Measurements from ENCODE around the gene CRYL1.

Gene CRYL1

DNA sequence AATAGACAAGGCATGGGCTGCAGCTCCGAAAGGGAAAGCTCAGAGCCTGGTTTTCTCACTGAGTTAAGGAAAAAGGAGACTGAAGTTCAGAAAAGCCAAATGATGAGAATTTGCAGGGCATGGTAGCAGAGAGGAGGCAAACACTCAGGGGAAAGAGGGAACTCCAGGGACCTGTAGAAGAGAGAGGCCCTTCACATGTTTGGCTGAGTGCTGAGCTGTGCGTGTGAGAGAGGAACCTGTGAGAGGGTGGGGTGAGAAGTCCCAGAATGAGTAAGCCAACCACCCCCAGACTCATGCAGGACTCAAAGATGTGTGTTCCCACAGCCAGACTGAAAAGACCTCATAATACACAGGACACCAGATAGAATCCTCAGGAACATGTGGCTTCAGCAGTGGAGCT is 2.8 kb upstream of the CRYL1 start:
- no peak for DNase-seq (ENCODE audit: low read depth)

DNA sequence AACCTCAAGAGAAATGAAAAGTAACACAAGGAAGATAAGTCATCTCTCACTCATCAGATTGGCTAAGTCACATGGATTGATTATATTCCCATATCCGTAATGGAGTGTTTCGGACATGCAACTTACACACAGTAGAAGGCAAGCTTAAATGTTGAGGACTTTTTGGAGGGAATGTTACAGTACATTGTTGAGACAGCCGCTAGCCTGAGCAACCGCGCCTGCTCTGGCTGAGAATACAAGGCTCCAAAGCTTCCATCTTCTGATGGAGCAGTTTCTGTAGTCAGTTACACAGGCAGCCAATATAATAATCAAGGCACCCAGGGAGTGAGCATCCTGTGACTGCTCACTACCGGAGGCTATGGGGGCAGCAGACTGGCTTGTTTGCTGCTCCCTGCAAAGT is 1.0 kb upstream of the CRYL1 start:
- DNase-seq (ENCODE audit: low read depth), result no peak

DNA sequence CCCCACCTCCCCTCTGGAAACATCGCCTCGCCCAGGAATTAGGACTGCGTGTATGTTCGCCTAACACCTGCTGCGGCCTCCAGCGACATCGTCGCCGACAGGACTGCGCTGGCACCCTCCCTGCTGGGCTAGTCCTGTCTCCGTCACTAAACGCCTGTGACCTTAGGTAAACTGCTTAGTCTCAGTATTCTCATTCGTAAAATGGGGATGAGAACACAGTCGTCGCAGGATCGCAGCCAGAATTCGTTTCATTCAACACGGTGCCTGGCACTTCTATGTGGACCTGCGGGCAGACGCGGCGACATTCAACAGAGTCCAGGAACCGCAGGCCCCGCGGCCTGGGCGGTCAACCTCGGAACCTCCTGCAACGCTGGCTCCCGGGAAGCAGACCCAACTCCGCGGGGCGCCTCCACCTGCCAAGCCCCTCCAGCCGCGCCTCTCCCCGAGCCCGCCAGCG is 485 bp downstream of the CRYL1 start:
- DNase-seq (ENCODE audit: low read depth), result no peak

DNA sequence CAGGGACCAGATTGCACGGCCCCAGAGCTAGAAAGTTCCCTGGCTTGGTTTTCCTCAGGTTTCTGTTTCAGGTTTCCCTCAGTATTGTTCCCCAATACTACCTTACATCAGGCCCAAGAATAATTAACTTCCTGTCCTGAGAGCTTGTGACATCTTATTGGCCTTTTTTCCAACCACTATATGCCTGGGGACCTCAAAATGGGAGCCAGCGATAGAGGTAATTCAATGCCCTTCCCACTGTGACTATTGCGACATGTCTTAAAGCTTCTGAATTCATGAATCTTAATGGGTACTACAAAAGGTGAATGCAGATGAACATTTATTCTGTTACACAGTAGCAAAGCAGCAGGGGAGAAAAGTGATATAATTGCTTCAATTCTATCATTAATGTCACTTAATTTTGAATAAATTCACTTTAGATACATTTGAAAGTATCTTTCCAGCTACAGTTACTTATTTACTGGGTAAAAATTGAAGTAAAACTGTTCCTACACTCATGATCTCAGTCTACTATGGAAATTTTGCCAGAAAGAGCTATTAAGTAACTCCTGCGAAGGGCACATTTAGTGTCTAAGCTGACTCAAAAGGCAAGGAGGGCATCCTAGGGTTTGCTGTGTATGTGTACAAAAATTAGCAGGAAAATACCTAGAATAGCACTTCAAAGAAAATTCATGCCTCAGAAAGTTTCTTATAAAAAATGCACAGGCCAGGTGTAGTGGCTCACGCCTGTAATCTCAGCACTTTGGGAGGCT is 4.1 kb downstream of the CRYL1 start:
- DNase-seq (ENCODE audit: low read depth), result no peak

DNA sequence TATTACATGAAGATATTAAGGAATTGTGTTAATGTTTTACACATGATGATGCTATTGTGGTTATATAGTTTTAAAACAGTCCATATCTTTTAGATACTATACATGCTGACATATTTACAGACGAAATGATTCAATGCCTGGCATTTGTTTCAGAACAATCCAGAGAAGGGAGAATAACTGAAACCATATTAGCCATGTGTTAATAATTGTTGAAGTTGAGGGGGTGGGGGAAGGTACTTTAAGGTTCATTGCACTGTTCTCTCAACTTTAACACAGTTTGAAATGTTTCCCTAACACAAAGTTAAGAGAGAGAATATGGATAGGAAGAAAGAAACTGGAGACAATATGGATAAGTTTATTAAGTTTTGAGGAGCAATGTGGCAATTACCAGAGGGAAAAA is 5.8 kb downstream of the CRYL1 start:
- no peak for DNase-seq (ENCODE audit: low read depth)

DNA sequence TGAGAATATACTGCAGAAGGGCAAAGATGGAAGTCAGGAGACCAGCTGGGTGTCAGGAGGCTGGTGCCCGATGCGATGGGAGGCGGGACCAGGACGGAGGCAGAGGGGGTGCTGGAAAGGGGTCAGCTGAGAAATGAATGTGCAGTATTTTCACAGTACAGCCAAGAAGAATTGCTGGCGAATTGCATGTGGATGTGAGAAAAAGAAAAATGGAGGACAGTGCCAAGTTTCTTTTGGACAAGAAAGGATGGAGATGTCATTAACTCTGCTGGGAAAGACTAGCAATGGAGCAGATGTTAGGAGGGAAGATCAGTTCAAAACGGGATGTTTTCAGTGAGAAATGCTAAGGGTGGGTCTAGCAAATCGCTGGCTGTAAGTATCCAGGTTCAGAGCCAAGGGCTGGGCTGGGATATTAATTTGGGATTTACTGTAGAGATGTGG is 7.0 kb downstream of the CRYL1 start:
- DNase-seq (ENCODE audit: low read depth), result no peak

DNA sequence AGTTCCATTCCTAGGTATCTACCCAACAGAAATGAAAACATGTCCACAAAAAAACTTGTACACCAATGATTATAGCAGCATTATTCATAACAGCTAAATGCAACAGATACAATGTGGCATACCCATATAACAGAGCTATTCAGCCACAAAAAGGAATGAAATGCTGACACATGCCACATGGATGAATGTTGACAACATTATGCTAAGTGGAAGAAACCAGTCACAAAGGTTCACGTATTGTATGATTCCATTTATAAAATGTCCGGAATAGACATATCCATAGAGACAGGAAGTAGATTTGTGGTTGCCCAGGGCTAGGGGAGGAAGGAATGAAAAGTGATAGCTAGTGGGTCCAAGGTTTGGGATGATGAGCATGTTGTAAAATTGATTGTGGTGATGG is 10.8 kb downstream of the CRYL1 start:
- DNase-seq (ENCODE audit: low read depth), result no peak

DNA sequence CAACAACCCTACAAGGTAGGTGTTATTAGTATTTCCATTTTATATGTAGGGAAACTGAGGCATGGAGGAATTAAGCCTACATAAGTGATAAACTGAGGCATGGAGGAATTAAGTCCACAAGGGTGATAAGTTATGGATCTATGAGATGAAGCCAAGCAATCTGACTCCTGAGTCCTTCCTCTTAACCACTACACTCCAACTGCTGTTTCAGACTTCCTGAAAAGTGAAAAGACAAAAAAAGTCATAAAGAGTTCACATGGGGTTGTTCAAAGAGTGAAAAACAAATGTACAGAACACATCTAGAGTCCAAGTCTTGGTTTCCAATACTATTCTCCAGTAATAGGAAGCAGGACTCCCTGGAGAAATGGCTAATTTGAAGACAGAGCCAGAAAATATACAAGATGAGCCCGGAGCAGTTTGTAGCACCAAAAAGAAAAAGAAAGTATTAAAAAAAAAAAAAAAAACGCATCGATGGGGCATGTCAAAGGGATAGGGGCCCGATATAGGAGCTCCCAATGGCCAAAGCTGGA is 12.1 kb downstream of the CRYL1 start:
- DNase-seq (ENCODE audit: low read depth), result no peak

DNA sequence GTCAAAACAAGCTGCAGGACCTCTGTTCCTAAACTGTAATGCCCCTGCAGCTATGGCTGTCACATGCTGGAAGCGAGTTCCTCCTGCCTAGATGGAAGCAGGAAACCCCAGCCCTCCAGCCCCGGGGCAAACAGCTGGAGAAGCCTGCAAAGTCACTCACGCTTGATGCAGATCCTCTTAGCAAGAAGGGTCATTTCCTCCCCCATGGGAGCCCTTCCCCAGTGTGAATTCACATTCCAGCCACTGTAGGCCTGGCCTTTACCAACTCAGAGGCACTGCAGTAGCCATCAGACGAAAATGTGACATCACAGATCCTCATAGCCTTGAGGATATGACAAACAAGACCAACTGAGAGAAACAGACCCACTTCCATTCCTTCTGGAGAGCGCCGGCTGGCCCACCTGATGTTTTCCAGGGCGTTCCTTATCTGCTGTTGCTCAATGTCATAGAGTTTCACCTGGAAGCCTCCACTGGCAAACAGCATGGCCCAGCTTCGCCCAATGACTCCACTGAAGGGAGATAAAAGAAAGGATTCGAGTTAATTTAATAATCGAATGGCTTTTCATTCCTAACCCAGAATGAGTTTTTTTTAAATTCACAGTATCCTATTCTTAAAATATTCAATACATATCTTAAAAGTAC is 13.5 kb downstream of the CRYL1 start:
- DNase-seq (ENCODE audit: low read depth), result no peak

DNA sequence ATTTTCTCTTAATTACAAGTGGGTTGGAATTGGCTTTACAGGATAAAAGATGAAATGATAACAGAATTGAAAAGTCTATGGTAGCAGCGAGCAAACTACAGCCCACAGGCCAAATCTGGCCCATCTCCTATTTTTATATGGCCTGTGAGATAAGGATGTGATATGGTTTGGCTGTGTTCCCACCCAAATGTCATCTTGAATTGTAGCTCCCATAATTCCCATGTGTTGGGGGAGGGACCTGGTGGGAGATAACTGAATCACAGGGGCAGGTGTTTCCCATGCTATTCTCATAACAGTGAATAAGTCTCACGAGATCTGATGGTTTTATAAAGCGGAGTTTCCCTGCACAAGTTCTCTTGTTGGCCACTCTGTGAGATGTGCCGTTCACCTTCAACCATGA is 19.0 kb downstream of the CRYL1 start:
- DNase-seq (ENCODE audit: low read depth), result no peak

DNA sequence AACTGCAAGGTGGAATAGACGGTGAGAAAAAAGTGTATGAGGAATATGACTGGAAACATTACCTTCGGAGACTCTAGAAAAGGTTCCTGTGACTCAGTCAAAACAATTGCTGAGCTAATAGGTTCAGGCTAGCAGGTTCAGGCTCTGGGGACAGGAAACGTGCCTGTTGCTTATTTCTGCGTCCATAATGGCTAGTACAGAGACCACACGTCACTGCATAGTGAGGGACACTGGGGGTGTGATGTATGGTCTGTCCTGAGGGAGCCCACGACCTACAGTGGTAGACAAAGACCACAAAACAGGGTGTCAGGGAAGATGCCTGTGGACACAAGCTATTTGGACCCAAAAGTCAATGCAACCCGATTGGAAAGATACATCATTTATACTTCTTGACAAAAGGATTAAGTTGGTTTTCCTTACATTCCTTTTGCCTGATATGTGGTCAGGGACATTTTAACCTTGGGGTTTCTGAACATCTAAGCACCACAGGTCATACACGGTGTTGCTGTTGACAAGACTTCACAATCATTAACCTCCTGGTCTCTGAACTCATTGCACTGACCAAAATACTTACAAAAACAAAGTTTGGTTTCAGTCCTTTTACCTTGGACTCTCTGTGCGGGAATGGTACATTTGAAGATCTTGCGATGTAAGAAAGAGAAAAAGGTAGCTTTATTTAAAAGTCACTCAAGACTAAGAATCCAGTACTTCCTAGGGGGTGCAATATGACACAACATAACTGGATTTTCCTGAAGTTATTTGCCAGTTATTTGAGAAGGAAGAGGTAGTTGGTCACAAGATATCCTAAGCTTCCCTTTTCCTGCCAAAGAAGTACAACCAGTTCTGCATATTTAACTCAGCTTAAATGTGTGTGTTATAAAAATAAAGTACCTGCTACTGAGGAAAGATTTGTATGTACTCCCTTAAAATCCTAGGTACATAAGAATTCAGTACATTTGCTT is 20.0 kb downstream of the CRYL1 start:
- no peak for DNase-seq (ENCODE audit: low read depth)

DNA sequence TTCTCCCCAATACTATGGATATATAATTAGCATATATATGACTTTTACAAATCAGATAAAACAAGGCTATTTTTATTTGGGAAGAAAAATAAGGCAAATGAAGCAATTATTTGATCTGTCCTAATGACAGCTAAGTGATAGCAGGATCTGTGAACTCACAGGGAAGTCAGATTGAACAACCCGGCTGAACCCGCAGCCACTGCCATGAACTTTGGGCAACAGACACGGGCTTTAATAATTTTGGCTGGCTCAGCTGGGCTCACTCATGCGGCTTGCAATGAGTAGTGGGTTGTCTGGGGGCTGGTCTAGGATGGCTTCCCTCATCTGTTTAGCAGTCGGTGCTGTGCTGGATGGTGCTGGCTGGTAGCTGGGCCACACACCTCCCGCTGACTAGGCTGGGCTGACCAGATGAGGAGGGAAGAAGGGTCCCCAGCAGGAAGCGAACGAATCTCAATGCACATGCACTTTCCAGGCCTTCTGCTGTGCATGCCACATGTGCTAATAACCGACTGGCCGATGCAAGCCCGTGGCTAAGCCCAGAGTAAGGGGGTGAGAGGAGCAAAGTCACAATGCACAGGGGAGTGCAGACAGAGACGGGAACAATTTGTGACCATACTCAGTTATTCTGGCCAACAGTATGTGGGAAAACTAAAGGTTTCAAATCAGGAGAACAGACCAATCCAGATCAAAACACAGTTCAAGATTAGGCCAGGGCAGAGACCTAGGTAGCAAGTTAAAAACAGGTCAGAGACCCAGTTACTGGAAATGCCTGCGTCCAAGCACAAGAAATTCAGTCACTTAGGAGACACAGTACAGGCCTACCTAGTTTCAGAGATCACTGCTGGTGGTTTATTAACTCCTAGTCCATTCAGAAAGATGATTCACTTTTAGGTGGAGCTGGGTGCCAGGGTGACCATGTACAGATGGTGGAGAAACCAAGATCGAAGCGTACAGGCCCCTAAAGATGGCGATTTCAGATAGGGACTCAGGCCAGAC is 22.3 kb downstream of the CRYL1 start:
- no peak for DNase-seq (ENCODE audit: low read depth)

DNA sequence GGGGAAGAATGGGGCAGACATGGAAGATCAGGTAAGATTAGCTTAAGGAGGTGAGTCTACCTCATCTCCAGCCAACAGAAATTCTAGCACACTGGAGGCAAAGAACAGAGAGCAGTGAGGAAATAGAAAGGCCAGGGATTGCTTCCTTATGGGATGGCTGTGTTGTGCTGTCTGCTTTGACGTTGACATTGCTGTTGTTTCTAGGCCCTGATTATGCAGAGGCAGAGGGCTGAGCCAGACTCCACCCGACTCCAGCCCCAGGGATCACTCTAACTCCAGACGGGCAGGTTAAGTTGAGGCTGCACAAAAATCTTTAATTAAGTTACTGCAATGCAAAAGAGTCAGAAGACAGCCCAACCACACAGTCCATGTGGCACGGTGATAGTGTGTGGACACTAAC is 24.1 kb downstream of the CRYL1 start:
- DNase-seq (ENCODE audit: low read depth), result no peak

DNA sequence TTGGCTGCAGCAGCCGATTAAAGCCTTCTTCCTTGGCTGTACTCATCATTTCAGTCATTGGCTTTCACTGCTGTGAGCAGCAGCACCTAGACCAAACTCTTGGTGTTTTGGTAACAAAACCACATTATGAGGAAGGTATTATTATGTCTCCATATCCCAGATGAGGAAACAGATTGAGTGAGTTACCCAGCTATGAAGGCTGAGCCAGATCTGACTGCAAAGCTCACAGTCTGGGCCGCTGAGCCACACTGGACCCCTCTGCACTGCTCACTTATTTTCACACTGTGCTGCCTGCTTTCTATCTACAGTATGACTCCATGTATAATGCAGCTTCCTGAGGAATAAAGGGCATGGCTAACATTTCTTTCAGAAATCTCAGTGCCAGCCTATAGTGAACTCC is 24.5 kb downstream of the CRYL1 start:
- DNase-seq (ENCODE audit: low read depth), result no peak

DNA sequence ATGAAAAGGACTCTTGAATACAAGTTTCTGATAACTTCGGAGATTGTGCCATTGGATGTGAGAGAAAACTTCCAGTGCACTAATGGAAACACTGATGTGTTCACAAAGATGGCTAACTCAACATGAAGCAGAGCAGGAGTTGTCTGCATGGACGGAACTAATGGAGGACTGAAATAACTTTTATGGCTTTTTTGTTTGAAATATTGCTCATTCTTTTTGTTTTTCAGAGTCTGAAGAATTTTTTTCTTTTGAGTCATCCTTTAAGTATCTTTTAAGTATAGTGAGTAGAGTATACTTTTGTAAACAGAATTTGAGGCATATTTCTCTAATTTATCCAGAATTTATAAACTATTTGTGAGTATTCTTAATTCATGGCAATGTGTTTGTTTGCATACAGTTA is 25.7 kb downstream of the CRYL1 start:
- no peak for DNase-seq (ENCODE audit: low read depth)

DNA sequence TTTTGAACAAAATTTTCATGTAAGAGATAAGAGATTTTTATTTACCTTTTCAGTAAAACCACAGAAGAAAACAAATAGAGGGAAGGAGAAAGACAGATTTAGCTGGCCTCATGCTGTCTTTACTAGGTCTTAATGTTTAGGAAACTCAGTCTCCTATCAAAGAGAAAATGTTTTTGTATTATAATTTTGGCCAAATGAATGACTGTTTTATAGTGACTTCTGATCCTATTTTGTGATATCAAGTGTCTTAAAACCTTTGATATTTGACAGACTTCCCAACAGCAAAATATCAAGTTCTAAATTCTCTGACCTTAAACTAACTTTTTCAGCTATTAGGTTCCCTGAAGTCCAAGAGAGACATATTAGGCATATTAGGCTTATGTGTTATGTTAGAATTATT is 27.0 kb downstream of the CRYL1 start:
- no peak for DNase-seq (ENCODE audit: low read depth)

DNA sequence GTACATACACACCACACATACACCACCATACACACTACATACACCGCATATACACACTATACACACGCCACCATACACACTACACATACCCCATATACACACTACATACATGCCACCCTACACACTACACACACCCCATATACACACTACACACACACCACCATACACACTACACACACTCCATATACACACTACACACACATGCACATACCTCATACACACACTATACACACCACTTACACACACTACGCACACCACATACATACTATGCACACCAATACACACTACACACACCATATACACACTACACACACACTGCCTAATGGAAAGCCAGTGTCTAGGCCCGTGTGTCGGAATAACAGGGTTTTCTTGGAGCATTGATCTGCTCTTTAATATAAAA is 27.5 kb downstream of the CRYL1 start:
- DNase-seq (ENCODE audit: low read depth), result no peak

DNA sequence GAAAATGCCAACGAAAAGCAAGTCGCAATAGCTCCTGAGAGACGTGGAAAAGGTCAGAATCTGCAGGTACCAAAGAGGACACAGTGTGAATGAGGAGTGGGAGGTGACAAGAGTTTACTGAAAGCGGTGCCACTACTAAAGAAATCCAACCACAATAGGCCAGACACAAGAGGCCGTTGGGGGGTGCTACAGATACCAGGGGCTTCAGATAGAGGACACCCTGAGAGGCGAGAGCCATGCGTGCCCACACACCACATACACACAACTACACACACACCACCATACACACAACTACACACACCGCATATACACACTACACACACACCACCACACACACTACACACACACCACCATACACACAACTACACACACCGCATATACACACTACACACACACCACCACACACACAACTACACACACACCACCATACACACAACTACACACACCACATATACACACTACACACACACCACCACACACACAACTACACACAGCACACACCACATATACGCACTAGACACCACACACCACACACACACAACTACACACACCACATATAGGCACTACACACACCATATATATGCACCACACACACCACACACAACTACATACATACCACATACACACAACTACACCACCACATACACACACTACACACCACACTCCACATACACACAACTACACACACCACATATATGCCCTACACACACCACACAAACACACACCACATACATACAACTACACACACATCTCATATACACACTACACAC is 28.5 kb downstream of the CRYL1 start:
- no peak for DNase-seq (ENCODE audit: low read depth)

DNA sequence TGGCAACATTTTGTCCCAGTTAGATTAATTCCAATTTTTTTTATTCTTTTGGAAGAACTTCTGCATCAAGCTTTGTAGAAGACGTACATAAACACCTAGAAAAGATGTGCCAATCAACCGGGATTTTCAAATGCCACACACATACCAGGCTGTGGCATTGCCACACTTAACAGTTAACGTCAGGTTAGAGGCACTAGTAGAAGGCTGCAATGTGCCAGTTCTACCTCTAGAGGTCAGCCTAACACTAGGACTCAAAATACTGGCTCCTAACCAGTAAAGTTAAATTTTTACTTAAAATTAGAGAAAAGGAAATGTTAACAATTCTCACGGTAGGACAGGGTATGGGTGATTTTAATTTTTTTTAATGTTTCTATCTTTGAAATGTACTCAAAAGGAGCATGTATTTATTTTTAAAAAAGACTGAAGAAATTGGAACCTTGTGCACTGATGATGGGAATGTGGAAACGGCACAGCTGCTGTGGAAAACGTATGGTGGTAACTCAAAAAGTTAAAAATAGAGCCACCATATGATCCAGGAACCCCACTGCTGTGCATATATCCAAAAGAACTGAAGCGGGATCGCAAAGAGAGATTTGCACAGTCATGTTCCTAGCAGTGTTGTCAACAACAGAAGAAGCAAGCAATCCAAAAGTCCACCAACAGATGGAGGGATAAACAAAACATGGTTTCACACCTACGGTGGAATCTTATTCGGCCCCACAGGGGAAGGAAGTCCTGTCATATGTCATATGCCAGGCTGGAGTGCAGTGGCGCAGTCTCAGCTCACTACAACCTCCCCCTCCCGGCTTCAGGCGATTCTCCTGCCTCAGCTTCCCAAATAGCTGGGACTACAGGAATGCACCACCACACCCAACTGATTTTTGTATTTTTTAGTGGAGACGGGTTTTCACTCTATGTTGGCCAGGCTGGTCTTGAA is 30.3 kb downstream of the CRYL1 start:
- peak; percentile 22 for DNase-seq (ENCODE audit: low read depth)

Data from non-pigmented ciliary epithelial cell (primary cell).